Measurements from ENCODE around the gene CRYM. TPM values are rescaled to one million over a fixed set of nuclear protein-coding genes. Genes with fewer than 3 reads are reported as not detected.

The CRYM gene
- total and polyA plus RNA-seq, 10 of the 15 experiments (the other 5 are each of a cell fraction or from before 2014, with no cell fraction given), result 0.30 to 6.1 (median 3.9) TPM

DNA sequence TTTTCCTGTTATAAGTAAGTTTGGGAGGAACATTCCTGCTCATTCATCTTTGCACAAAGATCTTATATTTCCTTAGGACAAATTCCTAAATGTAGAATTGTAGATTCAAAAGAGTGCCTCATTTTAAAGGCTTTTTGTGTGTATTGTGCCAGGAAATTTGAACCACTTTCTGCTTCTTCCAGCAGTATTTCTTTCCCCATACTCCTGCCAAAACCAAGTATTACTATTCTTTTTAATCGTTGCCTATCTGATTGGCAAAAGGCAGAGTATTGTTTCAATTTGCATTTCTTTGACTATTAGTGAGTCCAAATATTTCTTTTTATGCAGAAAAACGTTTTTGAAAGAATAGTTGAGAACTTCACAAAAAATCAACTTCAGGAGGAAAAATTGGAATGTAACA, 35.3 kb downstream of the CRYM start:
- Histone ChIP-seq H3K27ac (ENCODE audit: control insufficient read depth, insufficient read depth) (no peak overlapping the region), H3K9me3 (replicated peaks; ENCODE audit: control insufficient read depth, insufficient read depth, low read length) (no peaks in the 10 kb centered on the region), H3K4me2 (ENCODE audit: control insufficient read depth, insufficient read depth) (no peak overlapping the region), H3K4me3 (no peak overlapping the region), H4K20me1 (ENCODE audit: control insufficient read depth, insufficient read depth) (no peaks in the 10 kb centered on the region), H3K36me3 (ENCODE audit: control insufficient read depth in 2 of 2, insufficient read depth in 2 of 2, low read length in 1 of 2) (no peaks in the 10 kb centered on the region), H2AFZ (ENCODE audit: control insufficient read depth, low read depth, low read length) (no peak overlapping the region), H3K4me1 (ENCODE audit: control insufficient read depth, insufficient read depth, low read length) (no peaks in the 10 kb centered on the region), H3K79me2 (ENCODE audit: control insufficient read depth, insufficient read depth, low read length) (no peaks in the 10 kb centered on the region), H3K27me3 (replicated peaks in 1 of 2; ENCODE audit: control insufficient read depth in 2 of 2, insufficient read depth in 2 of 2, low read length in 1 of 2) (no peaks in the 10 kb centered on the region; a peak in 1 of 4 replicates), H3K9ac (ENCODE audit: control insufficient read depth, insufficient read depth, low read length) (no peak overlapping the region)
- ChIA-PET POLR2A (no interaction called here), CTCF (no interaction called here), RAD21 (ENCODE audit: unreplicated experiment) (no interaction called here), SMC1A (ENCODE audit: uncharacterized antibody, unreplicated experiment) (interaction anchor here (1.2 kb wide), 1 partner anchor 8 kb away, joined by 3 read pairs; no protein-coding TSS in a partner anchor)
- in situ Hi-C loops (cut with MboI), result no loop called here
- FAIRE-seq, result no peak
- DNase-seq (ENCODE audit: low read depth, low spot score), result no peak
- no peak for TF ChIP-seq RAD21 (IDR thresholded peaks at IDR 0.05; ENCODE audit: insufficient read depth, low read depth, low read length)
- TF ChIP-seq SMARCA5 (IDR thresholded peaks at IDR 0.05), result no peak
- TF ChIP-seq CEBPB (IDR thresholded peaks at IDR 0.05; ENCODE audit: borderline replicate concordance in 1 of 2, low read depth in 2 of 2, low read length in 2 of 2), result no peak
- no peak for TF ChIP-seq SMAD1 (IDR thresholded peaks at IDR 0.05; ENCODE audit: low read depth, partially characterized antibody)
- no peak for TF ChIP-seq ZNF217 (IDR thresholded peaks at IDR 0.05)
- TF ChIP-seq, protein P1, sequence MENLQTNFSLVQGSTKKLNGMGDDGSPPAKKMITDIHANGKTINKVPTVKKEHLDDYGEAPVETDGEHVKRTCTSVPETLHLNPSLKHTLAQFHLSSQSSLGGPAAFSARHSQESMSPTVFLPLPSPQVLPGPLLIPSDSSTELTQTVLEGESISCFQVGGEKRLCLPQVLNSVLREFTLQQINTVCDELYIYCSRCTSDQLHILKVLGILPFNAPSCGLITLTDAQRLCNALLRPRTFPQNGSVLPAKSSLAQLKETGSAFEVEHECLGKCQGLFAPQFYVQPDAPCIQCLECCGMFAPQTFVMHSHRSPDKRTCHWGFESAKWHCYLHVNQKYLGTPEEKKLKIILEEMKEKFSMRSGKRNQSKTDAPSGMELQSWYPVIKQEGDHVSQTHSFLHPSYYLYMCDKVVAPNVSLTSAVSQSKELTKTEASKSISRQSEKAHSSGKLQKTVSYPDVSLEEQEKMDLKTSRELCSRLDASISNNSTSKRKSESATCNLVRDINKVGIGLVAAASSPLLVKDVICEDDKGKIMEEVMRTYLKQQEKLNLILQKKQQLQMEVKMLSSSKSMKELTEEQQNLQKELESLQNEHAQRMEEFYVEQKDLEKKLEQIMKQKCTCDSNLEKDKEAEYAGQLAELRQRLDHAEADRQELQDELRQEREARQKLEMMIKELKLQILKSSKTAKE (IDR thresholded peaks at IDR 0.05; ENCODE audit: low read depth, poor library complexity, severe bottlenecking), result no peak
- no peak for TF ChIP-seq RELA (IDR thresholded peaks at IDR 0.05; ENCODE audit: borderline replicate concordance, partially characterized antibody)
- TF ChIP-seq, protein P2, sequence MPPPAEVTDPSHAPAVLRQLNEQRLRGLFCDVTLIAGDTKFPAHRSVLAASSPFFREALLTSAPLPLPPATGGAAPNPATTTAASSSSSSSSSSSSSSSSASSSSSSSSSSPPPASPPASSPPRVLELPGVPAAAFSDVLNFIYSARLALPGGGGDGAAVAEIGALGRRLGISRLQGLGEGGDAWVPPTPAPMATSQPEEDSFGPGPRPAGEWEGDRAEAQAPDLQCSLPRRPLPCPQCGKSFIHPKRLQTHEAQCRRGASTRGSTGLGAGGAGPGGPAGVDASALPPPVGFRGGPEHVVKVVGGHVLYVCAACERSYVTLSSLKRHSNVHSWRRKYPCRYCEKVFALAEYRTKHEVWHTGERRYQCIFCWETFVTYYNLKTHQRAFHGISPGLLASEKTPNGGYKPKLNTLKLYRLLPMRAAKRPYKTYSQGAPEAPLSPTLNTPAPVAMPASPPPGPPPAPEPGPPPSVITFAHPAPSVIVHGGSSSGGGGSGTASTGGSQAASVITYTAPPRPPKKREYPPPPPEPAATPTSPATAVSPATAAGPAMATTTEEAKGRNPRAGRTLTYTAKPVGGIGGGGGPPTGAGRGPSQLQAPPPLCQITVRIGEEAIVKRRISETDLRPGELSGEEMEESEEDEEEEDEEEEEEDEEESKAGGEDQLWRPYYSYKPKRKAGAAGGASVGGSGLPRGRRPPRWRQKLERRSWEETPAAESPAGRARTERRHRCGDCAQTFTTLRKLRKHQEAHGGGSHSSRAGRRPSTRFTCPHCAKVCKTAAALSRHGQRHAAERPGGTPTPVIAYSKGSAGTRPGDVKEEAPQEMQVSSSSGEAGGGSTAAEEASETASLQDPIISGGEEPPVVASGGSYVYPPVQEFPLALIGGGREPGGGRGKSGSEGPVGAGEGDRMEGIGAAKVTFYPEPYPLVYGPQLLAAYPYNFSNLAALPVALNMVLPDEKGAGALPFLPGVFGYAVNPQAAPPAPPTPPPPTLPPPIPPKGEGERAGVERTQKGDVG (CRISPR knock-in tag; IDR thresholded peaks at IDR 0.05), result no peak
- TF ChIP-seq KLF5 (IDR thresholded peaks at IDR 0.05; ENCODE audit: partially characterized antibody), result no peak
- TF ChIP-seq USF1 (IDR thresholded peaks at IDR 0.05; ENCODE audit: borderline replicate concordance, extremely low read length, insufficient read depth, low read depth, low read length), result no peak
- TF ChIP-seq PRDM15 (CRISPR knock-in tag; IDR thresholded peaks at IDR 0.05), result no peak
- TF ChIP-seq HDAC6 (IDR thresholded peaks at IDR 0.05; ENCODE audit: unreplicated experiment), result no peak
- no peak for TF ChIP-seq DPF2 (IDR thresholded peaks at IDR 0.05)
- BruUV-seq (replicated peaks), result no TSS peak
- intact Hi-C loops (cut with micrococcal nuclease; ENCODE audit: unreplicated experiment), result no loop called here
- ATAC-seq, result no peak
- WGBS (ENCODE audit: insufficient coverage, insufficient replicate concordance, low lambda C conversion rate, missing lambda C conversion rate), result 19% methylated on average over 2 of the region's 2 CpGs
